Mesendoderm (in vitro differentiated cells): ENCODE results near the gene GOLGA6L9. TPM values are rescaled to one million over a fixed set of nuclear protein-coding genes. Genes with fewer than 3 reads are reported as not detected.
"Not testable (repeated sequence)": the region's sequence is repeated elsewhere in the genome, so short reads cannot be mapped to it uniquely, and the experiment has no call there.

Experiments
- DNase-seq: peaks from one replicate; pipeline ENCODE4 v3.0.0; 2013
- H2AK5ac ChIP-seq: 2 replicates; pipeline ENCODE4 v1.6.1; 2013; ENCODE audit warnings: low read length, inconsistent platforms
- H2BK120ac ChIP-seq: 2 replicates; pipeline ENCODE4 v1.6.1; 2013; ENCODE audit warnings: low read depth, mild to moderate bottlenecking, low read length, moderate library complexity, mixed read lengths
- H2BK15ac ChIP-seq: replicated peaks from 2 replicates; pipeline ENCODE4 v1.6.1; 2013; ENCODE audit warnings: low read depth, mild to moderate bottlenecking, moderate library complexity
- H2BK5ac ChIP-seq: 2 replicates; pipeline ENCODE4 v1.6.1; 2013; ENCODE audit warnings: low read length, inconsistent platforms
- H3K18ac ChIP-seq: 2 replicates; pipeline ENCODE4 v1.6.1; 2013; ENCODE audit warnings: mild to moderate bottlenecking, low read length, mixed read lengths
- H3K23ac ChIP-seq: one replicate; pipeline ENCODE4 v1.6.1; 2013; ENCODE audit warnings: low read length
- H3K27ac ChIP-seq: 2 replicates; pipeline ENCODE4 v1.5.1; 2013; ENCODE audit warnings: low read depth, mild to moderate bottlenecking, inconsistent platforms, low read length, moderate library complexity
- H3K27me3 ChIP-seq: 2 replicates; pipeline ENCODE4 v1.6.1; 2013; ENCODE audit warnings: low read length, control low read depth, mild to moderate bottlenecking, inconsistent platforms; ENCODE audit not compliant: insufficient read depth, poor library complexity
- H3K36me3 ChIP-seq: 2 replicates; pipeline ENCODE4 v1.6.1; 2013; ENCODE audit warnings: low read length, inconsistent platforms; ENCODE audit not compliant: control insufficient read depth, insufficient read depth
- H3K4ac ChIP-seq: one replicate; pipeline ENCODE4 v1.6.1; 2013; ENCODE audit warnings: low read depth, mild to moderate bottlenecking, low read length, moderate library complexity
- H3K4me1 ChIP-seq: 2 replicates; pipeline ENCODE4 v1.6.1; 2013; ENCODE audit warnings: low read depth, low read length, inconsistent platforms; ENCODE audit not compliant: control insufficient read depth
- H3K4me2 ChIP-seq: 2 replicates; pipeline ENCODE4 v1.6.1; 2013; ENCODE audit warnings: low read length
- H3K4me3 ChIP-seq: 2 replicates; pipeline ENCODE4 v1.5.1; 2013; ENCODE audit warnings: mild to moderate bottlenecking, low read length
- H3K56ac ChIP-seq: one replicate; pipeline ENCODE4 v1.6.1; 2013; ENCODE audit warnings: low read length
- H3K79me1 ChIP-seq: 2 replicates; pipeline ENCODE4 v1.6.1; 2013; ENCODE audit warnings: low read length, inconsistent platforms
- H3K79me2 ChIP-seq: 2 replicates; pipeline ENCODE4 v1.6.1; 2013; ENCODE audit warnings: mild to moderate bottlenecking, low read length; ENCODE audit not compliant: control insufficient read depth, insufficient read depth
- H3K9ac ChIP-seq: 2 replicates; pipeline ENCODE4 v1.6.1; 2013; ENCODE audit warnings: low read length, inconsistent platforms
- H4K5ac ChIP-seq: one replicate; pipeline ENCODE4 v1.6.1; 2013; ENCODE audit warnings: low read length
- H4K8ac ChIP-seq: one replicate; pipeline ENCODE4 v1.6.1; 2013; ENCODE audit warnings: low read depth, mild to moderate bottlenecking, control low read depth, low read length, moderate library complexity
- WGBS: extraction: QIAGEN DNeasy Blood & Tissue Kit; methylation state at CpG from one replicate; pipeline ENCODE4 v1.1.7; 2013; ENCODE audit warnings: low lambda C conversion rate, missing lambda C conversion rate; ENCODE audit not compliant: insufficient coverage; ENCODE audit errors: extremely low coverage; 5-methylcytosine and 5-hydroxymethylcytosine counted together
- small RNA-seq: library from polyadenylated mRNA; stranded (forward); fragments of <200 nt; extraction: miRNeasy Mini kit (QIAGEN cat#:217004); gene quantifications from one replicate; pipeline ENCODE3, GENCODE V24; 2013; ENCODE audit not compliant: insufficient read depth

Gene GOLGA6L9

GRCh38 chr15:82477343-82478057 lies 47.9 kb downstream of the GOLGA6L9 start:
- H3K4me1 ChIP-seq, H2BK15ac ChIP-seq, H3K4ac ChIP-seq, DNase-seq, H3K9ac ChIP-seq, H3K27ac ChIP-seq, H4K5ac ChIP-seq, H3K18ac ChIP-seq, H3K79me2 ChIP-seq, H4K8ac ChIP-seq, H2BK120ac ChIP-seq, H3K23ac ChIP-seq, H3K79me1 ChIP-seq, H3K56ac ChIP-seq, H3K27me3 ChIP-seq, H3K4me2 ChIP-seq, H2AK5ac ChIP-seq, H3K36me3 ChIP-seq, H3K4me3 ChIP-seq, H2BK5ac ChIP-seq: not testable (repeated sequence)
- no CpG with 5 or more reads among the region's 13 CpGs for WGBS

Small RNAs within 50 kb of the gene (small RNA-seq; reads per million reads assigned to genes)
- gene AC245033.3, result not detected
